Heart right ventricle (tissue), 16 donors: ENCODE results near the gene EVA1B. TPM values are rescaled to one million over a fixed set of nuclear protein-coding genes. Genes with fewer than 3 reads are reported as not detected.

Source experiments
- ATAC-seq, 8 donors: fragments of 200-7000 bp; cut with Tn5 transposase; one replicate each; pipeline ENCODE4 v1.9.1; 2020; ENCODE audit warnings: mild to moderate bottlenecking in 8 of 8, moderate library complexity in 8 of 8, moderate number of reproducible peaks in 1 of 8
- DNase-seq, 2 donors: peaks; one replicate each; pipeline ENCODE4 v3.0.0-alpha.2; 2020
- H3K27ac ChIP-seq, 10 donors: fragments of 200-600 bp; sonication (generic) in 2 of 10; one replicate each; pipeline versions ENCODE4 v1.5.0 to v1.8.0; 2020 to 2022; ENCODE audit warnings: mild to moderate bottlenecking in 3 of 10
- H3K27me3 ChIP-seq, 7 donors: fragments of 200-600 bp; one replicate each; pipeline ENCODE4 v1.8.0; 2021 to 2022; ENCODE audit warnings: mild to moderate bottlenecking in 2 of 7
- H3K36me3 ChIP-seq, 9 donors: fragments of 200-600 bp; sonication (generic) in 1 of 9; one replicate each; pipeline versions ENCODE4 v1.5.0 to v1.8.0; 2020 to 2022; ENCODE audit warnings: mild to moderate bottlenecking in 2 of 9
- H3K4me1 ChIP-seq, 9 donors: fragments of 200-600 bp; sonication (generic) in 1 of 9; one replicate each; pipeline versions ENCODE4 v1.5.0 to v1.8.0; 2020 to 2022; ENCODE audit warnings: mild to moderate bottlenecking in 4 of 9
- H3K4me3 ChIP-seq, 10 donors: fragments of 200-600 bp; sonication (generic) in 2 of 10; one replicate each; pipeline versions ENCODE4 v1.5.0 to v1.8.0; 2020 to 2022; ENCODE audit warnings: mild to moderate bottlenecking in 7 of 10, moderate library complexity in 2 of 10
- H3K9me3 ChIP-seq, 11 donors: fragments of 200-600 bp in 10 of 11; sonication (generic) in 2 of 11; one replicate each; pipeline versions ENCODE4 v1.5.0 to v1.8.0; 2013 to 2022; ENCODE audit warnings: mild to moderate bottlenecking in 2 of 11, control low read depth in 1 of 11, moderate library complexity in 1 of 11
- WGBS, 2 donors: extraction: QIAGEN DNeasy Blood & Tissue Kit; methylation state at CpG; one replicate each; pipeline ENCODE4 v1.1.7; 2013; ENCODE audit warnings: inconsistent platforms in 1 of 2; 5-methylcytosine and 5-hydroxymethylcytosine counted together
- intact Hi-C, 10 donors: fragments of 100-400 bp; cut with DNase I; formaldehyde crosslinking; loops; one replicate each; pipeline versions ENCODE4 v1.11.1 to v1.14.2; 2022
- polyA plus RNA-seq, 2 donors: library from polyadenylated mRNA; stranded (reverse); fragments of 200-250 nt; gene quantifications; one replicate each; pipeline ENCODE4 v1.2.3, GENCODE V29; 2013
- total RNA-seq, 10 donors: library from RNA; stranded (reverse); fragmentation: NEBNext Ultra II Directional in 3 of 10; extraction: Animal tissue kit (Norgen Biotek cat#: 25700) in 3 of 10; gene quantifications; one replicate each; pipeline versions ENCODE4 v1.2.1 to v1.2.4, GENCODE V29; 2021 to 2023
- TF ChIP-seq, protein P1 (sequence below), 9 donors: fragments of 200-600 bp; sonication (generic) in 2 of 9; IDR thresholded peaks; one replicate each; pipeline versions ENCODE4 v1.5.0 to v1.8.0; 2021 to 2022; ENCODE audit warnings: antibody characterized with exemption in 9 of 9, mild to moderate bottlenecking in 5 of 9, moderate library complexity in 1 of 9
- donor health status: Arrhythmogenic right ventricular cardiomyopathy.
- donor health status: ischemic (EF 13 %, LVEDD 7.1; RV severe dilation, severe dysfunction).
- donor health status: healthy with polysubstance abuse.
- donor health status: DM: no; HTN: yes; CAD: no.
- donor health status: DM: no; HTN: no; CAD: no.
- donor health status: ischemic (EF 25% LVEDD 6.9; RV normal size, moderate dysfunction).
- donor health status: ischemic (EF 25% LVEDD 5.7; RV mildly dilated, moderate dysfunction).
- donor health status: healthy.
- donor health status: DM: yes; HTN: yes; CAD: no.
- donor health status: Ischemic cardiomyopathy.
- donor health status: ischemic (EF 35%, LVEDD 5.7; RV mildly dilated, moderate dysfunction).
- donor health status: nonischemic (EF 11% LVEDD 7.7; RV severe dilation, severe dysfunction).
- donor health status: DM: yes; HTN: yes; CAD: no.
- donor health status: PGD.
- donor health status: ischemic (EF 29% LVEDD 5.4; RV normal size, mild dysfunction).
- donor health status: nonischemic (EF 23%, LVEDD 6.1; RV moderate dilation, normal function).

EVA1B gene
- total and polyA plus RNA-seq, 12 donors = 4.6 to 38.9 (median 7.2) TPM

DNA sequence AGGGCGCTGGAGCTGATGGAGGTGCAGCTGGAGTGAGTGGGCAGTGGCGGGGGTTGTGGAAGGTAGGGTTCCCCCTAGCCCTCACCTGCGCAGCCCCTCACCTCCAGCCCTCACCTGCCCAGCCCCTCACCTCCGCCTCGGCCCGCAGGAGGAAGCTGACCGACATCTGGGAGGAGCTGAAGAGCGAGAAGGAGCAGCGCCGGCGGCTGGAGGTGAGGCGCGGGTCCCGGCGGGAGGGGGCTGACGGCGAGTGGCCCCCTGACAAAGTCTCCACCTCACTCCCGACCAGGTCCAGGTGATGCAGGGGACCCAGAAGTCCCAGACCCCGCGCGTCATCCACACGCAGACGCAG is 2.7 kb downstream of the EVA1B start:
- Histone ChIP-seq H3K36me3 (peaks cover 0 to 13% (median 0%) of the 10 kb centered on the region in 9 donors), H3K27me3 (no peaks in the 10 kb centered on the region), H3K4me3 (peak overlapping the region; percentile 1 to 98 (median 86)), H3K27ac (peak overlapping the region in 9 of 10 donors; percentile 81 to 97 (median 95)), H3K9me3 (no peaks in the 10 kb centered on the region), H3K4me1 (peaks cover 12 to 48% (median 33%) of the 10 kb centered on the region in 9 donors)
- no peak for DNase-seq
- intact Hi-C loops = loop anchor here in 2 of 10 donors (5.0 kb wide), 2 partner anchors 47 to 67 kb away; partner anchors contain the start of gene STK40 (in 1 of the 2)
- WGBS, 2 donors = 46 to 48% methylated on average over 23 of the region's 23 CpGs
- TF ChIP-seq, protein P1, sequence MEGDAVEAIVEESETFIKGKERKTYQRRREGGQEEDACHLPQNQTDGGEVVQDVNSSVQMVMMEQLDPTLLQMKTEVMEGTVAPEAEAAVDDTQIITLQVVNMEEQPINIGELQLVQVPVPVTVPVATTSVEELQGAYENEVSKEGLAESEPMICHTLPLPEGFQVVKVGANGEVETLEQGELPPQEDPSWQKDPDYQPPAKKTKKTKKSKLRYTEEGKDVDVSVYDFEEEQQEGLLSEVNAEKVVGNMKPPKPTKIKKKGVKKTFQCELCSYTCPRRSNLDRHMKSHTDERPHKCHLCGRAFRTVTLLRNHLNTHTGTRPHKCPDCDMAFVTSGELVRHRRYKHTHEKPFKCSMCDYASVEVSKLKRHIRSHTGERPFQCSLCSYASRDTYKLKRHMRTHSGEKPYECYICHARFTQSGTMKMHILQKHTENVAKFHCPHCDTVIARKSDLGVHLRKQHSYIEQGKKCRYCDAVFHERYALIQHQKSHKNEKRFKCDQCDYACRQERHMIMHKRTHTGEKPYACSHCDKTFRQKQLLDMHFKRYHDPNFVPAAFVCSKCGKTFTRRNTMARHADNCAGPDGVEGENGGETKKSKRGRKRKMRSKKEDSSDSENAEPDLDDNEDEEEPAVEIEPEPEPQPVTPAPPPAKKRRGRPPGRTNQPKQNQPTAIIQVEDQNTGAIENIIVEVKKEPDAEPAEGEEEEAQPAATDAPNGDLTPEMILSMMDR (IDR thresholded peaks at IDR 0.05) = no peak
- ATAC-seq = no peak

DNA sequence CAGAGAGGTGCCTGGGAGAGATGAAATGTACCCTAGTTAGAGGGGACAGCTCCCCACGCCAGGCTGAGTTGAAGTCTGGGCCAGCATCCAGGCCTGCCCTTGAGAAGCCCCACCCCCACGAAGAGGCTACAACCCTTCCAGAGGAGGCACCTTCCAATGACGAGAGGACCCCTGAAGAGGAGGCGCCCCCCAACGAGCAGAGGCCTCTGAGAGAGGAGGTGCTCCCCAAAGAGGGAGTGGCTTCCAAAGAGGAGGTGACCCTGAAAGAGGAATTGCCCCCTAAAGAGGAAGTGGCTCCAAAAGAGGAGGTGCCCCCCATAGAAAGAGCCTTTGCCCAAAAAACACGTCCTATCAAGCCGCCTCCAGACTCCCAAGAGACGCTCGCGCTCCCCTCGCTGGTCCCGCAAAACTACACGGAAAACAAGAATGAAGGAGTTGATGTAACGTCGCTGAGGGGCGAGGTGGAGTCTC is 3.1 kb downstream of the EVA1B start:
- no peak for DNase-seq

DNA sequence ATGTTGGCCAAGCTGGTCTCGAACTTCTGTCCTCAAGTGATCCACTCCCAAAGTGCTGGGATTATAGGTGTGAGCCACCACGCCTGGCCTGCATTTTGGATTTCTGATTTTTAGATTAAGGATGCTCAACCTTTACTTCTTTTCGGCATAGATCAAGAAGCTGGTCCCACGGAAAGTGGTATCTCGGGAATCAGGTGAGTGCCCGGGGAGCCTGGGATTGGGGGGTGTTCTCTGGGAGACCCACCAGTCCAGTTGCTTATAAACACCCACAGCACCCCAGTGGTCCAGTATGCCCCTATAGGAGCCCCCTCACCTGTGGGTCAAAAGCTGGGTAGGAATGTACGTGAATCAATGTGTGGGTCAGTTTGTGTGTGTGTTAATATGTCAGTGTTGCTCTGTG is 14.0 kb downstream of the EVA1B start:
- H3K9me3 ChIP-seq = no peaks in the 10 kb centered on the region
- peaks cover 0 to 27% (median 3%) of the 10 kb centered on the region in 9 donors for H3K36me3 ChIP-seq
- WGBS, 2 donors = 99 to 100% methylated on average over 7 of the region's 7 CpGs
- no peak overlapping the region for H3K4me3 ChIP-seq
- TF ChIP-seq, protein P1 (IDR thresholded peaks at IDR 0.05) = no peak
- no peak overlapping the region for H3K27ac ChIP-seq
- no peak for ATAC-seq
- no peaks in the 10 kb centered on the region for H3K27me3 ChIP-seq
- intact Hi-C loops = loop anchor here in 4 of 10 donors (5.0 to 10.0 kb wide), 3 partner anchors 55 to 105 kb away; no protein-coding TSS in a partner anchor
- H3K4me1 ChIP-seq = peaks cover 4 to 28% (median 18%) of the 10 kb centered on the region in 9 donors
- no peak for DNase-seq

More for the DNA sequence above, 3.1 kb downstream of the EVA1B start:
- TF ChIP-seq, protein P1 (IDR thresholded peaks at IDR 0.05) = no peak
- peak overlapping the region in 9 of 10 donors; percentile 81 to 97 (median 95) for H3K27ac ChIP-seq
- no peaks in the 10 kb centered on the region for H3K9me3 ChIP-seq
- peak overlapping the region in 9 of 10 donors; percentile 30 to 98 (median 86) for H3K4me3 ChIP-seq
- ATAC-seq = no peak
- 56 to 65% methylated on average over 16 of the region's 16 CpGs for WGBS, 2 donors
- no peaks in the 10 kb centered on the region for H3K27me3 ChIP-seq
- peaks cover 0 to 13% (median 0%) of the 10 kb centered on the region in 9 donors for H3K36me3 ChIP-seq
- H3K4me1 ChIP-seq = peaks cover 12 to 48% (median 33%) of the 10 kb centered on the region in 9 donors
- intact Hi-C loops = loop anchor here in 2 of 10 donors (5.0 kb wide), 2 partner anchors 47 to 67 kb away; partner anchors contain the start of gene STK40 (in 1 of the 2)

DNA sequence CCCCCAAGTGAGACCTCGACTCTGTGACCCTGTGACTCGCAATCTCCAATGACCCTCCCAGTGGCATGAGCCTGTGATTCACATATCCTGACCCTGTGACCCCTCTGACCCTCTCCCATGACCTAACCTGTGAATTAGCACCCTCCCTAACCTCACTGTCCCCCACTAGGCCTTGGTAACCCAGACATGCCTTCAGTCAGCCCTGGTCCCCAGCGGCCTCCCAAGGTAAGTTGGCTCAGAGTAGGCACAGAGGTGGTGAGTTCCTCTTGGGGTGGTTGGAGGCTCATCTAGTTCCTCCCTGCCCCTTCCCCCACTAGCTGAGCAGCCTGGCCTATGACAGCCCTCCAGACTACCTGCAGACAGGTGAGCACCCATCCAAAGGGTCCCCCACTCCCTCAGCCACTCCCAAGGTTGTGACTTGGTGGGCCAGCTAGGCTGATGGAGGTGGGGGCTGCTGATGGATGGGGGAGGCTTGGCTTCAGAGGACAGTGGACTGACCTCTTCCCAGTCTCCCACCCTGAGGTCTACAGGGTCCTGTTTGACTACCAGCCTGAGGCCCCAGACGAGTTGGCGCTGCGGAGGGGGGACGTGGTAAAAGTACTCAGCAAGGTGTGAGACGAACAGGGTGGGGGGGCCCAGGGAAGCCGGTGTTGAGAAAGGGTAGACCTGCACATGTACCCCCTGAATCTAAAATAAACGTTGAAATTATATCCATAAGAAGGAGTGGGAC is 15.7 kb downstream of the EVA1B start:
- Histone ChIP-seq H3K4me3 (peak overlapping the region in 9 of 10 donors; percentile 65 to 98 (median 82)), H3K4me1 (peaks cover 4 to 33% (median 18%) of the 10 kb centered on the region in 9 donors), H3K9me3 (no peaks in the 10 kb centered on the region), H3K27me3 (no peaks in the 10 kb centered on the region), H3K36me3 (peaks cover 0 to 43% (median 18%) of the 10 kb centered on the region in 9 donors), H3K27ac (peak overlapping the region in 2 of 10 donors; percentile 79 to 85)
- intact Hi-C loops = loop anchor here in 4 of 10 donors (5.0 to 10.0 kb wide), 3 partner anchors 57 to 107 kb away; no protein-coding TSS in a partner anchor
- TF ChIP-seq, protein P1 (IDR thresholded peaks at IDR 0.05) = no peak
- 83 to 87% methylated on average over 10 of the region's 10 CpGs for WGBS, 2 donors
- ATAC-seq = peak in 1 of 8 donors; percentile 9
- no peak for DNase-seq
